ENCODE results near the gene AHR.

DNA sequence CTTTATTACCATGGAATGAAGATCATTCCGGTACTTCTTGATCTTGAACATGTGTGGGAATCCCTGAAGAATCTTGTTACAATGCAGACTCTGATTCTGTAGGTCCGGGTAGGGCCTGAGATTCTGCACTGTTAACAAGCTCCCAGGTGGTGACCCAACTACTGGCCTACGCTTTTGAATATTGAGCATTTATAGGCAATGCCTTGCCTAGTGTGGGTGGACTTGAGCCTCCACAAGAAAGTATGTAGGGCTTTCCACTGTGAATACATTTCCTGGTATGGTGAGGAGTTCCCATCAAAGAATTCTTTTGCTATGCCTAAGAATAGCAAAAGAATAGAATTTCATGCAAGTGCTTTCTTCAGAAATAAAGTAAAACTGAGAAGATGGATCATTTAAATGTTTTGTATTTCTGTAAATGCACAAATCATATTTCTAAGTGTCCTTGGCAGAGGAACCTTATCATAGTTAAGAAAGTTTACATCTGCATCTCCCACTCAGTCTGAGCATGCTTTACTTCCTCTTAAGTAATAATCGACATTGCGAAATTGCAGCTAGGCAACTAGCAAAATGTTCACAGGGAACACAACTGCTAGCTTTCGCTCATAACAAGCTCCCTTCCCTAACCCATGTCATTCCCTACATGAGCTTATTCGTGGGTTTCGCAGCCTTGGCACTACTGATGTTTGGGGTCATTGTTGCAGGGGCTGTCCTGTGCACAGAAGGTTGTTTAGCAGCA is 71.4 kb downstream of the AHR start:
- TF ChIP-seq, protein P1, sequence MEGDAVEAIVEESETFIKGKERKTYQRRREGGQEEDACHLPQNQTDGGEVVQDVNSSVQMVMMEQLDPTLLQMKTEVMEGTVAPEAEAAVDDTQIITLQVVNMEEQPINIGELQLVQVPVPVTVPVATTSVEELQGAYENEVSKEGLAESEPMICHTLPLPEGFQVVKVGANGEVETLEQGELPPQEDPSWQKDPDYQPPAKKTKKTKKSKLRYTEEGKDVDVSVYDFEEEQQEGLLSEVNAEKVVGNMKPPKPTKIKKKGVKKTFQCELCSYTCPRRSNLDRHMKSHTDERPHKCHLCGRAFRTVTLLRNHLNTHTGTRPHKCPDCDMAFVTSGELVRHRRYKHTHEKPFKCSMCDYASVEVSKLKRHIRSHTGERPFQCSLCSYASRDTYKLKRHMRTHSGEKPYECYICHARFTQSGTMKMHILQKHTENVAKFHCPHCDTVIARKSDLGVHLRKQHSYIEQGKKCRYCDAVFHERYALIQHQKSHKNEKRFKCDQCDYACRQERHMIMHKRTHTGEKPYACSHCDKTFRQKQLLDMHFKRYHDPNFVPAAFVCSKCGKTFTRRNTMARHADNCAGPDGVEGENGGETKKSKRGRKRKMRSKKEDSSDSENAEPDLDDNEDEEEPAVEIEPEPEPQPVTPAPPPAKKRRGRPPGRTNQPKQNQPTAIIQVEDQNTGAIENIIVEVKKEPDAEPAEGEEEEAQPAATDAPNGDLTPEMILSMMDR (IDR thresholded peaks at IDR 0.05; ENCODE audit: low read length), result no peak
- TF ChIP-seq EZH2 (IDR thresholded peaks at IDR 0.05; ENCODE audit: borderline replicate concordance, low read length), result no peak

Data from OCI-LY1 (cell line).